AG09319 (cell line): ENCODE measurements around the gene GPATCH2.

ENCODE experiments used
- DNase-seq: peaks from one replicate; pipeline ENCODE4 v3.0.0-alpha.2; 2010; ENCODE audit warnings: low read depth; ENCODE audit errors: extremely low read depth
- TF ChIP-seq, protein P1 (sequence below): IDR thresholded peaks from 2 replicates; pipeline ENCODE4 v1.5.1; 2011; ENCODE audit warnings: low read depth, mild to moderate bottlenecking, inconsistent platforms, low read length, moderate library complexity

The GPATCH2 gene

GRCh38 chr1:217495249-217495648 lies 135.6 kb downstream of the GPATCH2 start:
- no peak for DNase-seq
- TF ChIP-seq, protein P1, sequence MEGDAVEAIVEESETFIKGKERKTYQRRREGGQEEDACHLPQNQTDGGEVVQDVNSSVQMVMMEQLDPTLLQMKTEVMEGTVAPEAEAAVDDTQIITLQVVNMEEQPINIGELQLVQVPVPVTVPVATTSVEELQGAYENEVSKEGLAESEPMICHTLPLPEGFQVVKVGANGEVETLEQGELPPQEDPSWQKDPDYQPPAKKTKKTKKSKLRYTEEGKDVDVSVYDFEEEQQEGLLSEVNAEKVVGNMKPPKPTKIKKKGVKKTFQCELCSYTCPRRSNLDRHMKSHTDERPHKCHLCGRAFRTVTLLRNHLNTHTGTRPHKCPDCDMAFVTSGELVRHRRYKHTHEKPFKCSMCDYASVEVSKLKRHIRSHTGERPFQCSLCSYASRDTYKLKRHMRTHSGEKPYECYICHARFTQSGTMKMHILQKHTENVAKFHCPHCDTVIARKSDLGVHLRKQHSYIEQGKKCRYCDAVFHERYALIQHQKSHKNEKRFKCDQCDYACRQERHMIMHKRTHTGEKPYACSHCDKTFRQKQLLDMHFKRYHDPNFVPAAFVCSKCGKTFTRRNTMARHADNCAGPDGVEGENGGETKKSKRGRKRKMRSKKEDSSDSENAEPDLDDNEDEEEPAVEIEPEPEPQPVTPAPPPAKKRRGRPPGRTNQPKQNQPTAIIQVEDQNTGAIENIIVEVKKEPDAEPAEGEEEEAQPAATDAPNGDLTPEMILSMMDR, result no peak

DNA sequence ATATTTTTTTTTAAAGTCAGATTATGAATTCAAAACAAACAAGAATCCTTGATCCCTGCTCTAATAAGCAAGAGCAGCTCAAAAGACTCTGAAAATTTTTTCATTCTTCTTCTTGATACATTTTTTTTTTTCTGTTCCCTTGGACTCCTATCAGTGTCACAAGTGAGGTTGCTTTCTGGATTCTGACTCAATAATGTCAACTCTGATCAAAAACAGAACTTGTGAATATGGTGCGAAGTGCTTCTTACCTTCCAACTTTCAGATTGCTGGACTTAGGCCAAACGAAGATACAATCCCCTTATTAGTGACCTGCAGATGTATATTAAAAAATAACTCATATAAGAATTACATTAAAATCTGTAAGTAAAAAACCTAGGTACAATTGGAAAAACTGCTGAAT lies 136.1 kb downstream of the GPATCH2 start:
- TF ChIP-seq, protein P1, result no peak
- DNase-seq, result no peak

DNA sequence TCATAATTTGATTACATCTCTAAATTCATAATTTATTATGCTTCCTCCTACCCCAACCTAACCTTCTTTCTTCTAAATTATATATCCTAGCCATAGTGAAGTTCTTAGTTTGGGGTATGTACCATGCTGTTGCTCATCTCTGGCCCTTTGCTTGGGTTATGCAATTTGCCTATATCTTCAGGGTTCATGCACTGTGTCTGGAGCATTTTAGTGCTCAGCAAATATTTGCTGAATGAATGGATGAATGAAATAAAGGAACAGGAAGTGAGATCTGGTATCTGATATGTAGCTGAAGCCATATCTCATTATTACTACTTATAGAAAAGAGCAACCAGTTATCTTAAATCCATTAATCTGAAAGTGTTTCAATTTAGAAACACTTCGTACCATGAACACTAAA lies 137.6 kb downstream of the GPATCH2 start:
- TF ChIP-seq, protein P1, result no peak
- no peak for DNase-seq

DNA sequence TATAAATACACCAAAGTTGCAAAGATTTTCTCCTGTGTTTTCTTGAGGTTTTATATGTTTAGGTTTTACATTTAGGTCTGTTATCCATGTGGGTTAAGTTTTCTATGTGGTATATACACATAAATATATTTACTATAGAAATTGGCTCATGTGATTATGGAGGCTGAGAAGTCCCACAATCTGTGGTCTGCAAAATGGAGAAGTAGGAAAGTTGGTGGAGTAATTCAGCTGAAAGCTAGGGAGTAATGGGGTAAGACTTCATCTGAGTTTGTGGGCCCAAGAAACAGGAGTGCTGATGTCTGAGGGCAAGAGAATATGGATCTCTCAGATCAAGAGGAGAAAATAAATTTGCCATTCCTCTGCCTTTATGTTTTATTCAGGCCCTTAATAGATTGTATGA lies 146.0 kb downstream of the GPATCH2 start:
- TF ChIP-seq, protein P1, result no peak
- DNase-seq, result no peak

DNA sequence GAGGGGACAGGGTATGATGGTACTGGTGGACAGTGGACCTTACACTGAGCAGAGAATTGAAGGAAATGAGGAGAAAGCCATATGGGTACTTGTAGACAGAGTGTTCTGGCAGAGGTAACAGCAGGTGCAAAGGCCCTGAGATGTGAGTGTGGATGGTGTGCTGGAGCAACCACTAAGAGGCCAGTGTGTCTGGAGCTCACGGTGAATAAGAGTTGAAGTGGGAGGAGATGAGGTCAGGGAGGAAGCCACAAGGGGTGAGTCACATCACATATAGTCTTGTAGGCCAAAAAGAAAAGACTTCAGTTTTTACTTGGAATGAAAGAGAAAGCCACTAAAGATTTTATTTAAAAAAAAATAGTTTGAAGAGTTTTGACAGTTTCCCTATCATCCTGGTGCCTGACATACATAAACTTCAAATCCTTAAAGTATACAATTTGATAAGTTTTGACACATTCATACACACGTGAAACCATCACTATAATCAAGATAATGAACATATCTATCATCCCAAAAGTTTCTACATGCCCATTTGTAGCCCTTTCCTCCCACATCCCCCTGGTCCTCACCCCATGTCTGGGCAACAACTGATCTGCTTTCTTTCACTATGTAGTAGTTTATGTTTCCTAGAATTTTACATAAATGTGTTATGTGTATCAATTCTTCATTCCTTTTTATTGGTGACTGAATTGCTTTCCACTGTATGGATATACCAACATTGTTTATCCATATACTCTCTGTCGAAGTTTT lies 148.4 kb downstream of the GPATCH2 start:
- DNase-seq, result peak; percentile 14
- TF ChIP-seq, protein P1, result no peak

- TF ChIP-seq, protein P1, result no peak
These were observed 152.4 kb downstream of the GPATCH2 start for GRCh38 chr1:217478450-217478849.

DNA sequence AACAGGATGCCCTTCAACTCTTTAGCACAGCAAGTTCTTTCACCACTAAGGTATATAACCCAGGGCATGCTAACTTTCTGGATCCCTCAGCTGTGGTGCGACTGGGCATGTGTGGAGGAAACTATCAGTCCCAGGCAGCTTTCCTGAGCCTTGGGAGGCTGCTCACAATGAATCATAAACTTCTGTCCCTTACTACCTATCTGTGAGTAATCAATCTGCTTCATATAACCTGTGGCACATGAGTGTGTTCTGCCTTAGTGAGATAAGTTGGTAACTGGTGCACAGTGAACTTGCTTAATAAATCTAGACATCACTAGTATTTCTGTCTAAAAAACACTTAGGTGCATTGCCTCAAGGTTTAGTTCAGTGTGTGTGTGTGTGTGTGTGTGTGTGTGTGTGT lies 158.0 kb downstream of the GPATCH2 start:
- DNase-seq, result no peak
- TF ChIP-seq, protein P1, result no peak

More at GRCh38 chr1:217478450-217478849, 152.4 kb downstream of the GPATCH2 start:
- no peak for DNase-seq
